Lung (tissue), 12 donors: ENCODE measurements around the gene ADGRA3. TPM values are rescaled to one million over a fixed set of nuclear protein-coding genes. Genes with fewer than 3 reads are reported as not detected.

ENCODE experiments used
- ATAC-seq: fragments of 200-7000 bp; cut with Tn5 transposase; one replicate; pipeline ENCODE4 v1.9.1; 2020; ENCODE audit warnings: moderate number of reproducible peaks; ENCODE audit not compliant: insufficient read depth, low FRiP score
- DNase-seq, 3 donors: peaks; one replicate each; pipeline ENCODE4 v3.0.0-alpha.2; 2013 to 2017
- H3K27ac ChIP-seq, 2 donors: one replicate each; pipeline ENCODE4 v1.5.1; 2013; ENCODE audit warnings: mild to moderate bottlenecking in 2 of 2, moderate library complexity in 2 of 2, control low read depth in 1 of 2, inconsistent platforms in 1 of 2, low read depth in 1 of 2, low read length in 1 of 2
- H3K27me3 ChIP-seq, 3 donors: one replicate each; pipeline ENCODE4 v1.5.1; 2013; ENCODE audit warnings: low read length in 2 of 3; ENCODE audit not compliant: control insufficient read depth in 3 of 3, insufficient read depth in 3 of 3
- H3K36me3 ChIP-seq, 4 donors: one replicate each; pipeline ENCODE4 v1.5.1; 2013; ENCODE audit warnings: low read length in 4 of 4, mild to moderate bottlenecking in 1 of 4, moderate library complexity in 1 of 4; ENCODE audit not compliant: control insufficient read depth in 4 of 4, insufficient read depth in 4 of 4
- H3K4me1 ChIP-seq, 5 donors: one replicate each; pipeline ENCODE4 v1.5.1; 2013; ENCODE audit warnings: low read length in 5 of 5, mild to moderate bottlenecking in 2 of 5, moderate library complexity in 1 of 5; ENCODE audit not compliant: control insufficient read depth in 5 of 5, insufficient read depth in 5 of 5
- H3K4me3 ChIP-seq: one replicate; pipeline ENCODE4 v1.5.1; 2013; ENCODE audit warnings: mild to moderate bottlenecking, control low read depth, moderate library complexity
- H3K9ac ChIP-seq, 2 donors: one replicate each; pipeline ENCODE4 v1.5.1; 2013; ENCODE audit warnings: low read length in 2 of 2, control low read depth in 1 of 2; ENCODE audit not compliant: insufficient read depth in 1 of 2
- H3K9me3 ChIP-seq, 4 donors: one replicate each; pipeline ENCODE4 v1.5.1; 2013; ENCODE audit warnings: low read length in 3 of 4, mild to moderate bottlenecking in 1 of 4, moderate library complexity in 1 of 4; ENCODE audit not compliant: control insufficient read depth in 4 of 4, insufficient read depth in 3 of 4
- WGBS, 2 donors: extraction: QIAGEN DNeasy Blood & Tissue Kit; methylation state at CpG; one replicate each; pipeline ENCODE4 v1.1.7; 2013; 5-methylcytosine and 5-hydroxymethylcytosine counted together
- polyA plus RNA-seq, 2 donors: library from polyadenylated mRNA; stranded (reverse); fragments of 200-250 nt; gene quantifications; one replicate each; pipeline ENCODE4 v1.2.1, GENCODE V29; 2013
- total RNA-seq, 2 donors: library from RNA; depleted of rRNA in 1 of 2; stranded (reverse); fragments of >200 nt in 1 of 2; gene quantifications; one replicate each; pipeline ENCODE4 v1.2.1, GENCODE V29; 2014 to 2021
- TF ChIP-seq, protein P1 (sequence below): IDR thresholded peaks from 2 replicates; pipeline ENCODE4 v1.5.1; 2012; ENCODE audit warnings: mild to moderate bottlenecking; ENCODE audit errors: control extremely low read depth, extremely low read depth
- donor health status: control.
- donor health status: control.
- donor health status: Bipolar disorder and iron deficiency.
- donor health status: healthy.
- donor health status: DM: yes; HTN: yes; CAD: no.

Gene ADGRA3
- total and polyA plus RNA-seq, 4 donors: 6.6 to 62.8 (median 11.9) TPM

DNA sequence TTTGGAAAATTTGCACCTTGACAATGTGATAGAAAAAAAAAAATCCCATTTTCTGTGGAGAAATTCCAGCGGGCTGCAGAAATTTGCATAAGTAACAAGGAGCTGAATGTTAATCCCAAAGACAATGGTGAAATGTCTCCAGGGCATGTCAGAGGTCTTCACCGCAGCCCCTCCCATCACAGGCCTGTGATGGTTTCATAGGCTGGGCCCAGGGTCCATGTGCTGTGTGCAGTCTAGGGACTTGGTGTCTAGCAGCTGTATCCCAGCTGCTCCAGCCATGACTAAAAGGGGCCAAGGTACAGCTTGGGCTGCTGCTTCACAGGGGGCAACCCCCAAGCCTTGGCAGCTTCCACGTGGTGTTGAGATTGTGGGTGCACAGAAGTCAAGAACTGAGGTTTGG lies 85.2 kb downstream of the ADGRA3 start:
- no peaks in the 10 kb centered on the region for H3K9me3 ChIP-seq
- no peaks in the 10 kb centered on the region for H3K4me1 ChIP-seq
- DNase-seq (no peak), ATAC-seq (no peak)
- H3K27me3 ChIP-seq: no peaks in the 10 kb centered on the region
- TF ChIP-seq, protein P1, sequence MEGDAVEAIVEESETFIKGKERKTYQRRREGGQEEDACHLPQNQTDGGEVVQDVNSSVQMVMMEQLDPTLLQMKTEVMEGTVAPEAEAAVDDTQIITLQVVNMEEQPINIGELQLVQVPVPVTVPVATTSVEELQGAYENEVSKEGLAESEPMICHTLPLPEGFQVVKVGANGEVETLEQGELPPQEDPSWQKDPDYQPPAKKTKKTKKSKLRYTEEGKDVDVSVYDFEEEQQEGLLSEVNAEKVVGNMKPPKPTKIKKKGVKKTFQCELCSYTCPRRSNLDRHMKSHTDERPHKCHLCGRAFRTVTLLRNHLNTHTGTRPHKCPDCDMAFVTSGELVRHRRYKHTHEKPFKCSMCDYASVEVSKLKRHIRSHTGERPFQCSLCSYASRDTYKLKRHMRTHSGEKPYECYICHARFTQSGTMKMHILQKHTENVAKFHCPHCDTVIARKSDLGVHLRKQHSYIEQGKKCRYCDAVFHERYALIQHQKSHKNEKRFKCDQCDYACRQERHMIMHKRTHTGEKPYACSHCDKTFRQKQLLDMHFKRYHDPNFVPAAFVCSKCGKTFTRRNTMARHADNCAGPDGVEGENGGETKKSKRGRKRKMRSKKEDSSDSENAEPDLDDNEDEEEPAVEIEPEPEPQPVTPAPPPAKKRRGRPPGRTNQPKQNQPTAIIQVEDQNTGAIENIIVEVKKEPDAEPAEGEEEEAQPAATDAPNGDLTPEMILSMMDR: no peak
- WGBS, 2 donors: 81 to 90% methylated on average over 3 of the region's 3 CpGs
- H3K4me3 ChIP-seq: no peak overlapping the region
- peaks cover 0 to 7% (median 2%) of the 10 kb centered on the region in 4 donors for H3K36me3 ChIP-seq
- H3K27ac ChIP-seq: no peak overlapping the region
- no peak overlapping the region for H3K9ac ChIP-seq

DNA sequence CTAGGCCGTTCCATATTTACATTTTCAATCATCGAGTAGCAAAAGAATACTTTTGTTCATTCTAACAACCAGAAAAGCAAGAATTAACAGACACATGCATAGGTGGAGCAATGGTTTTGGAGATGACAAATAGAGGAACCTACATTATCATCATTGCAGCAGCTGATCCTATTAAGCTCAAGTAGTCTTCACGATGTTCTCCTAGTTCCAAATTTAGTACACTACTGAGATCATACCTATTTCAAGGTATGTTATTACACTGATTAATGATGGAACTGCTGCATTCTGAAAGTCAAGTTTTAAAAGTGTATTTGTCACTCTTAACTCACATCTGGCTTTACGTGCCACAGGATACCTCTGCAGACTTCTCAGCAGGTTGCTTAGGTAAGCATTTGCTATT lies 87.4 kb downstream of the ADGRA3 start:
- TF ChIP-seq, protein P1: no peak
- no peaks in the 10 kb centered on the region for H3K9me3 ChIP-seq
- peaks cover 0 to 6% (median 3%) of the 10 kb centered on the region in 4 donors for H3K36me3 ChIP-seq
- WGBS, 2 donors: 95 to 96% methylated on average over 4 of the region's 4 CpGs
- H3K27ac ChIP-seq: no peak overlapping the region
- H3K4me1 ChIP-seq: no peaks in the 10 kb centered on the region
- no peaks in the 10 kb centered on the region for H3K27me3 ChIP-seq
- DNase-seq (no peak), ATAC-seq (no peak)
- H3K9ac ChIP-seq: no peak overlapping the region
- H3K4me3 ChIP-seq: no peak overlapping the region

DNA sequence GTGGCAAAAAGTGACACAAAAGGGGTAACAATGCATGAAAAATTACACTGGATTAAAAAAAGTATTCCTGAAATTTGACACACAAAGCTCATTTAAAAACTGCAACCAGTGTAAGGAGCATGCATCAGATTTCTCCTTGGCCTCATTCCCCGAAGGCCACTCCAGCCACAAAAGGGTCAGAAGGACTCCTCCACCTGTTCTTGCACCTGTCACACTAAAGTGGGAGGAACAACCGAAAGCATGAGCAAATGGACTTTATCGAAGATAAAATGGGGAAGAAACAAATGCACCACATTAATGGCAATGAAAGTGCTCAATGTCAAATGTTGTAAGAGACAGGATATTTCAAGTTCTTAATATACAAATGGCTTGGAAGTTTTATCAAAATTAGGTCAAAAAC lies 88.2 kb downstream of the ADGRA3 start:
- Histone ChIP-seq H3K27me3 (no peaks in the 10 kb centered on the region), H3K27ac (no peak overlapping the region), H3K36me3 (peaks cover 0 to 6% (median 5%) of the 10 kb centered on the region in 4 donors), H3K9ac (no peak overlapping the region), H3K4me1 (no peaks in the 10 kb centered on the region), H3K9me3 (no peaks in the 10 kb centered on the region), H3K4me3 (no peak overlapping the region)
- ATAC-seq (no peak), DNase-seq (no peak)
- 69 to 72% methylated on average over 3 of the region's 3 CpGs for WGBS, 2 donors
- TF ChIP-seq, protein P1: no peak

DNA sequence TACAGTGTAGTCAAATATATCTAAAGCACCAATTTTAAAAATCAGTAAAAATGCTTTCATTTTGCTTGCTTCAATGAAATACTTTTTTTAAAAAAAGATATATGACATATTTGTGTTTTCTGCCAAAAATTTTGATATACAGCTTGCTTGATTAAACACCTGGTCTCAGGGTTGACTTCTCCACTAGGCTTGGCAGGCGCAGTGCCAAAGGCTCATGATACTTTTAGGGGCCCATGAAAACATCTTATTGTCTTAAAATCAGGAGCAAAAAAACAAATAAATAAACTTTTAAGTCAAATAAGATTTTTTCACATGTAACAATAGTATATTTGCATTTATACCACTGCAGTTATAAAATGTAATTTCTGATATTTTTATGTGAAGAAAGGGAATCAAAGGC lies 95.6 kb downstream of the ADGRA3 start:
- H3K4me1 ChIP-seq: peaks cover 0 to 2% (median 0%) of the 10 kb centered on the region in 5 donors
- TF ChIP-seq, protein P1: no peak
- no peak for ATAC-seq
- no peaks in the 10 kb centered on the region for H3K27me3 ChIP-seq
- no peak overlapping the region for H3K9ac ChIP-seq
- no peaks in the 10 kb centered on the region for H3K9me3 ChIP-seq
- H3K4me3 ChIP-seq: no peak overlapping the region
- DNase-seq: no peak
- H3K27ac ChIP-seq: no peak overlapping the region
- peaks cover 3 to 15% (median 9%) of the 10 kb centered on the region in 4 donors for H3K36me3 ChIP-seq
- 97 to 100% methylated on average over 1 of the region's 1 CpG for WGBS, 2 donors
